Measurements from ENCODE around the gene TMTC1.

The TMTC1 gene

GRCh38 chr12:29510591-29511185 is 273.1 kb downstream of the TMTC1 start:
- no peak for TF ChIP-seq CTCF (IDR thresholded peaks at IDR 0.05; ENCODE audit: control insufficient read depth, extremely low read depth, insufficient read depth)
- no peak overlapping the region for H3K4me3 ChIP-seq (ENCODE audit: low read depth, low read length)
- no peak for DNase-seq (ENCODE audit: low read depth)

GRCh38 chr12:29509503-29509902 is 274.2 kb downstream of the TMTC1 start:
- DNase-seq (ENCODE audit: low read depth), result no peak
- no peak for TF ChIP-seq CTCF (IDR thresholded peaks at IDR 0.05; ENCODE audit: control insufficient read depth, extremely low read depth, insufficient read depth)
- no peak overlapping the region for H3K4me3 ChIP-seq (ENCODE audit: low read depth, low read length)

GRCh38 chr12:29508949-29509348 is 274.8 kb downstream of the TMTC1 start:
- H3K4me3 ChIP-seq (ENCODE audit: low read depth, low read length), result no peak overlapping the region
- no peak for TF ChIP-seq CTCF (IDR thresholded peaks at IDR 0.05; ENCODE audit: control insufficient read depth, extremely low read depth, insufficient read depth)
- DNase-seq (ENCODE audit: low read depth), result no peak

- H3K4me3 ChIP-seq (ENCODE audit: low read depth, low read length), result no peak overlapping the region
- no peak for DNase-seq (ENCODE audit: low read depth)
- TF ChIP-seq CTCF (IDR thresholded peaks at IDR 0.05; ENCODE audit: control insufficient read depth, extremely low read depth, insufficient read depth), result no peak
These were observed 278.6 kb downstream of the TMTC1 start for GRCh38 chr12:29505122-29505521.

- H3K4me3 ChIP-seq (ENCODE audit: low read depth, low read length), result no peak overlapping the region
- TF ChIP-seq CTCF (IDR thresholded peaks at IDR 0.05; ENCODE audit: control insufficient read depth, extremely low read depth, insufficient read depth), result no peak
- no peak for DNase-seq (ENCODE audit: low read depth)
These were observed 280.5 kb downstream of the TMTC1 start for GRCh38 chr12:29503283-29503682.

- no peak overlapping the region for H3K4me3 ChIP-seq (ENCODE audit: low read depth, low read length)
- no peak for TF ChIP-seq CTCF (IDR thresholded peaks at IDR 0.05; ENCODE audit: control insufficient read depth, extremely low read depth, insufficient read depth)
- no peak for DNase-seq (ENCODE audit: low read depth)
These were observed 284.5 kb downstream of the TMTC1 start for GRCh38 chr12:29499235-29499634.

GRCh38 chr12:29497588-29497987 is 286.2 kb downstream of the TMTC1 start, which contains the start of gene OVCH1:
Gene OVCH1 (minus strand): TSS chr12:29497686. CDS start chr12:29497686, 0 bp downstream.
- H3K4me3 ChIP-seq (ENCODE audit: low read depth, low read length), result no peak within 1 kb of the TSS
- no peak for DNase-seq (ENCODE audit: low read depth)
- TF ChIP-seq CTCF (IDR thresholded peaks at IDR 0.05; ENCODE audit: control insufficient read depth, extremely low read depth, insufficient read depth), result no peak

Measured in LNCaP clone FGC (cell line).